ENCODE data around the gene PPP1R16B. TPM values are rescaled to one million over a fixed set of nuclear protein-coding genes. Genes with fewer than 3 reads are reported as not detected.

Gene PPP1R16B
- total RNA-seq, 1 donor from 2014 or later: 13.0 TPM

DNA sequence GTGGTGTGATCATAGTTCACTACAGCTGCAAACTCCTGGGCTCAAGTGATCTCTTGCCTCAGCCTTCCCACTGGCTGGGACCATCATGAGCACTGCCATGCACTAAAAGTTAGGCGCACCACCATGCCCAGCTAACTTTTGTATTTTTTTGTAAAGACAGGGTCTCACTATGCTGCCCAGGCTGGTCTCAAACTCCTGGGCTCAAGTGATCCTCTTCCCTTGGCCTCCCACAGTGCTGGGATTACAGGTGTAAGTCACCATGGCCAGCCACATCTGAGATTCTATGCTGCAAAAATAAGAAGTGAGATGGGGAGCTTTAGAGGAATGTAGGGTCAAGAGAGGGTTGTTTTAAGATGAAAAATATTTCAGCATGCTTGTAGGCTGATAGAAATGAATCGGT is 119.2 kb downstream of the PPP1R16B start:
- H3K4me3 ChIP-seq: no peak overlapping the region
- DNase-seq (no peak), ATAC-seq (no peak)
- peaks cover 14% of the 10 kb centered on the region for H3K4me1 ChIP-seq
- no peak for TF ChIP-seq CTCF (IDR thresholded peaks at IDR 0.05)
- H3K27ac ChIP-seq: no peak overlapping the region
- peaks cover 3% of the 10 kb centered on the region for H3K27me3 ChIP-seq (ENCODE audit: low read depth)
- no peaks in the 10 kb centered on the region for H3K9me3 ChIP-seq
- no peaks in the 10 kb centered on the region for H3K36me3 ChIP-seq
- intact Hi-C loops (cut with DNase I): no loop called here

DNA sequence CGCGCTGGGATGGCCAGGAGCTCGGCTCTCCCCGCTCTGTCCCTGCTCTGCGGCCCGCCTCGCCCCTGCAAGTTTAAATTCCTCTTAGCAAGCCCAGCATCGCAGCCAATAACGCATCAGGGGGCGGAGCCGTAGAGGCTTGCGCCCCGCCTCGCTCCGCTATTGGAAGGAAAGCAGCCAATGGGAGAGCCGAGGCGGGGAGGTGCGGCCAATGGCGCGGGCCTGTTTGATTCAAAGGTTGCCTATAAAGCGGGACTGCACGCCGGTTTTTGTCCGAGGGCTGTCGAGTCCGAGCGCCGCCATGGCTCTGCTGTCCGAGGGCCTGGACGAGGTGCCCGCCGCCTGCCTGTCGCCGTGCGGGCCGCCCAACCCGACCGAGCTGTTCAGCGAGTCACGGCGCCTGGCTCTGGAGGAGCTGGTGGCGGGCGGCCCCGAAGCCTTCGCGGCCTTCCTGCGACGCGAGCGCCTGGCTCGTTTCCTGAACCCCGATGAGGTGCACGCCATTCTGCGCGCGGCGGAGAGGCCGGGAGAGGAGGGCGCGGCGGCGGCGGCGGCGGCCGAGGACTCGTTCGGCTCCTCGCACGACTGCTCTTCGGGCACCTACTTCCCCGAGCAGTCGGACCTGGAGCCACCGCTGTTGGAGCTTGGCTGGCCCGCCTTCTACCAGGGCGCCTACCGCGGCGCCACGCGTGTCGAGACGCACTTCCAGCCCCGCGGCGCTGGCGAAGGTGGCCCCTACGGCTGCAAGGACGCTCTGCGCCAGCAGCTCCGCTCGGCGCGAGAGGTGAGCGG is 120.8 kb downstream of the PPP1R16B start, which contains the start of gene FAM83D:
TSS of gene FAM83D (plus strand) at position 276 of the 792 bp plus-strand sequence. CDS start at position 302, 26 bp downstream.
- H3K36me3 ChIP-seq: no peaks in the 10 kb centered on the region
- DNase-seq (peak; percentile 96), ATAC-seq (peak; percentile 97 to 99)
- peaks cover 3% of the 10 kb centered on the region for H3K27me3 ChIP-seq (ENCODE audit: low read depth)
- H3K4me3 ChIP-seq: peak within 1 kb of the TSS; percentile 74
- H3K27ac ChIP-seq: no peak within 1 kb of the TSS
- no peaks in the 10 kb centered on the region for H3K9me3 ChIP-seq
- peaks cover 14% of the 10 kb centered on the region for H3K4me1 ChIP-seq
- no peak for TF ChIP-seq CTCF (IDR thresholded peaks at IDR 0.05)
- intact Hi-C loops (cut with DNase I): no loop called here

DNA sequence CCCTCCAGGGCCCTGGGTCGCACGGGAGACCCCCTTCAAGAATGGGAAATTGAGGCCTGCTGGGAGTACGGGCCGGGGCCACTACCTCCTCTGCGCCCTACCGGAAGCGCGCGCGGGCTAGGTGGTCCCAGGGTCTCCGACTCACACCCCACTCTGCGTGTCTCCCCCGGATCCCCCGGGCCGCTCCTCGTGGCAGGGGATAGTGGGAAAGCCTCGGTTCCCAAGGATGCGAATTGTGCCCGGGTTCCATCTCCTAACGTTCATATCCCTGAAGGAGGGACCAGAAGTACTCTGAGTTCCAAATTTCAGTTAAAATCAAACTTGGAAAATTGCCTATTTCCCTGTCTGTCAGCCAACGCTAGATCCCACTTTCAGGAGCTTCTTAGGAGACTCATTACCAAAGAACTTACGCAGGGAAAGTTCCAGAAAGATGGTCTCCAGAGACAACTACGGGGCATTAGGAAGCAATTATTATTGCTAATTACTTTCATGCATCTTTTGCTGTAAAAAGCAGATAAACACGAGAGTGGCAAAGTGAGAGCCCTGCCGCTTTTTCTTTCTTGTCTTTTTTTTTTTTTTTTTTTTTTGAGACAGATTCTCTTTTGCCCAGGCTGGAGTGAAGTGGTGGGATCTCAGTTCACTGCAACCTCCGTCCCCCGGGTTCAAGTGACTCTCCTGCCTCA is 121.6 kb downstream of the PPP1R16B start:
- ATAC-seq: no peak
- TF ChIP-seq CTCF (IDR thresholded peaks at IDR 0.05): no peak
- Histone ChIP-seq H3K36me3 (no peaks in the 10 kb centered on the region), H3K4me1 (peaks cover 14% of the 10 kb centered on the region), H3K4me3 (peak overlapping the region; percentile 74), H3K27ac (no peak overlapping the region), H3K27me3 (ENCODE audit: low read depth) (peaks cover 3% of the 10 kb centered on the region), H3K9me3 (no peaks in the 10 kb centered on the region)
- DNase-seq: no peak
- intact Hi-C loops (cut with DNase I): no loop called here

GRCh38 chr20:38927902-38928578 is 122.5 kb downstream of the PPP1R16B start:
- Histone ChIP-seq H3K4me1 (peaks cover 14% of the 10 kb centered on the region), H3K36me3 (no peaks in the 10 kb centered on the region), H3K27ac (no peak overlapping the region), H3K9me3 (no peaks in the 10 kb centered on the region), H3K4me3 (no peak overlapping the region), H3K27me3 (ENCODE audit: low read depth) (peaks cover 3% of the 10 kb centered on the region)
- ATAC-seq (no peak), DNase-seq (no peak)
- intact Hi-C loops (cut with DNase I): no loop called here
- no peak for TF ChIP-seq CTCF (IDR thresholded peaks at IDR 0.05)

DNA sequence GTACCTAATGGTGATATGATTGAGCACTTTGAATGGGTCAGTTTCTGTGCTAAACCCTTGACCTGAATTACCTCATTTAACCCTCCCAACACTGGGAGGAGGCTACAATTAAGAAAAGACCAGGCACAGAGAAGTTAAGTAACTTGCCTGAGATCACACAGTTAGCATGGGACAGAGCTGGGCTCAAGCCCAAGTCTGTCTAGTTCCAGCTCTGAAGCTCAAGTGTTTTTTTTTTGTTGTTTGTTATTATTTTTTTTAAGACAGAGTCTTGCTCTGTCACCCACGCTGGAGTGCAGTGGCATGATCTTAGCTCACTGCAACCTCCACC is 124.7 kb downstream of the PPP1R16B start:
- H3K4me3 ChIP-seq: no peak overlapping the region
- H3K4me1 ChIP-seq: peaks cover 14% of the 10 kb centered on the region
- DNase-seq: no peak
- H3K27ac ChIP-seq: no peak overlapping the region
- no peak for TF ChIP-seq CTCF (IDR thresholded peaks at IDR 0.05)
- no peak for ATAC-seq
- peaks cover 3% of the 10 kb centered on the region for H3K27me3 ChIP-seq (ENCODE audit: low read depth)
- no peaks in the 10 kb centered on the region for H3K9me3 ChIP-seq
- intact Hi-C loops (cut with DNase I): no loop called here
- no peaks in the 10 kb centered on the region for H3K36me3 ChIP-seq
